DOHH2 (cell line): ENCODE results near the gene GCNA.

Experiments
- H3F3A ChIP-seq: fragments of 200-600 bp; sonication (generic), shearing (Covaris generic); 2 replicates; pipeline ENCODE4 v1.6.0; 2016; ENCODE audit warnings: antibody characterized with exemption, mild to moderate bottlenecking; ENCODE audit not compliant: control insufficient read depth, insufficient read depth
- H3K27ac ChIP-seq: fragments of 200-600 bp; sonication (generic); 2 replicates; pipeline ENCODE4 v1.5.1; 2014; ENCODE audit warnings: low read depth, mild to moderate bottlenecking, low read length, moderate library complexity
- H3K27me3 ChIP-seq: fragments of 200-600 bp; sonication (generic); 2 replicates; pipeline ENCODE4 v1.6.1; 2014; ENCODE audit warnings: mild to moderate bottlenecking, low read length, mixed read lengths; ENCODE audit not compliant: control insufficient read depth
- H3K36me3 ChIP-seq: fragments of 200-600 bp; sonication (generic); 2 replicates; pipeline ENCODE4 v1.6.1; 2014; ENCODE audit warnings: mild to moderate bottlenecking, low read length, moderate library complexity, mixed read lengths; ENCODE audit not compliant: control insufficient read depth
- H3K4me1 ChIP-seq: fragments of 200-600 bp; sonication (generic); 2 replicates; pipeline ENCODE4 v1.6.1; 2014; ENCODE audit warnings: mild to moderate bottlenecking, low read length, mixed read lengths; ENCODE audit not compliant: control insufficient read depth
- H3K4me2 ChIP-seq: fragments of 200-600 bp; sonication (generic); 2 replicates; pipeline ENCODE4 v1.6.0; 2014; ENCODE audit warnings: mild to moderate bottlenecking, low read length, moderate library complexity
- H3K4me3 ChIP-seq: fragments of 200-600 bp; sonication (generic); 2 replicates; pipeline ENCODE4 v1.5.1; 2014; ENCODE audit warnings: mild to moderate bottlenecking, low read length, mixed read lengths
- H3K79me2 ChIP-seq: fragments of 200-600 bp; sonication (generic); 2 replicates; pipeline ENCODE4 v1.6.1; 2014; ENCODE audit warnings: mild to moderate bottlenecking, low read length, mixed read lengths; ENCODE audit not compliant: control insufficient read depth
- H3K9me2 ChIP-seq: fragments of 200-600 bp; sonication (generic); replicated peaks from 2 replicates; pipeline ENCODE4 v1.6.1; 2014; ENCODE audit warnings: mild to moderate bottlenecking, low read length, mixed read lengths; ENCODE audit not compliant: control insufficient read depth
- H3K9me3 ChIP-seq: fragments of 200-600 bp; sonication (generic); 2 replicates; pipeline ENCODE4 v1.6.1; 2014; ENCODE audit warnings: antibody characterized with exemption, low read length, mixed read lengths; ENCODE audit not compliant: control insufficient read depth, insufficient read depth
- H4K20me1 ChIP-seq: fragments of 200-600 bp; sonication (generic); 2 replicates; pipeline ENCODE4 v1.6.0; 2014; ENCODE audit warnings: low read depth, mild to moderate bottlenecking, antibody characterized with exemption, low read length, moderate library complexity; ENCODE audit not compliant: control insufficient read depth, insufficient read depth
- CTCF ChIP-seq: fragments of 200-600 bp; sonication (generic); IDR thresholded peaks from one replicate; pipeline ENCODE4 v1.5.1; 2014; ENCODE audit warnings: antibody characterized with exemption, mild to moderate bottlenecking, low read depth, low read length; ENCODE audit not compliant: poor library complexity, severe bottlenecking
- EZH2phosphoT487 ChIP-seq: fragments of 200-600 bp; sonication (generic); IDR thresholded peaks from 2 replicates; pipeline ENCODE4 v1.6.1; 2017; ENCODE audit warnings: borderline replicate concordance, mild to moderate bottlenecking, antibody characterized with exemption, low read length, moderate library complexity, mixed read lengths

GCNA gene

DNA sequence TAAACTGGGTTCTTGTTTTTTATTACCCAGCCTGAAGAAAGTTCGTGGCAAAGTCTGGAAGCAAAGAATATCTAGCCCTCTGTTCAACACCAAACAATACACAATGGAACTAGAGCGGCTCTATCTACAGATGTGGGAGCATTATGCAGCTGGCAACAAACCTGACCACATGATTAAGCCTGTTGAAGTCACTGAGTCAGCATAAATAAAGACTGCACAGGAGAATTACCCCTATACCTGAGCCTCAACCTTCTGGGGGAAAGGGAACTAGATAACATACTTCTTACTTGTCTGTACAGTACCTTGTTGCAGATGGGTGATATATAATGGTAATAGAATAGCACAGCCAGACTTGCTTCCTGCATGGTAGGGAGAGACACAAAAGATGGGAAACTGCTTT, 4.6 kb upstream of the GCNA start:
- no peaks in the 10 kb centered on the region for H3K9me2 ChIP-seq
- no peaks in the 10 kb centered on the region for H3K4me1 ChIP-seq
- no peaks in the 10 kb centered on the region for H3K27me3 ChIP-seq
- H3F3A ChIP-seq, result no peaks in the 10 kb centered on the region
- no peaks in the 10 kb centered on the region for H3K79me2 ChIP-seq
- H3K27ac ChIP-seq, result no peak overlapping the region
- H3K4me2 ChIP-seq, result no peak overlapping the region
- no peak for TF ChIP-seq CTCF
- TF ChIP-seq EZH2phosphoT487, result no peak
- no peaks in the 10 kb centered on the region for H3K9me3 ChIP-seq
- no peak overlapping the region for H3K4me3 ChIP-seq
- peaks cover 55% of the 10 kb centered on the region for H3K36me3 ChIP-seq
- no peaks in the 10 kb centered on the region for H4K20me1 ChIP-seq

- no peaks in the 10 kb centered on the region for H3F3A ChIP-seq
- no peaks in the 10 kb centered on the region for H3K9me3 ChIP-seq
Measured at GRCh38 chrX:71577682-71578081, 555 bp upstream of the GCNA start.

DNA sequence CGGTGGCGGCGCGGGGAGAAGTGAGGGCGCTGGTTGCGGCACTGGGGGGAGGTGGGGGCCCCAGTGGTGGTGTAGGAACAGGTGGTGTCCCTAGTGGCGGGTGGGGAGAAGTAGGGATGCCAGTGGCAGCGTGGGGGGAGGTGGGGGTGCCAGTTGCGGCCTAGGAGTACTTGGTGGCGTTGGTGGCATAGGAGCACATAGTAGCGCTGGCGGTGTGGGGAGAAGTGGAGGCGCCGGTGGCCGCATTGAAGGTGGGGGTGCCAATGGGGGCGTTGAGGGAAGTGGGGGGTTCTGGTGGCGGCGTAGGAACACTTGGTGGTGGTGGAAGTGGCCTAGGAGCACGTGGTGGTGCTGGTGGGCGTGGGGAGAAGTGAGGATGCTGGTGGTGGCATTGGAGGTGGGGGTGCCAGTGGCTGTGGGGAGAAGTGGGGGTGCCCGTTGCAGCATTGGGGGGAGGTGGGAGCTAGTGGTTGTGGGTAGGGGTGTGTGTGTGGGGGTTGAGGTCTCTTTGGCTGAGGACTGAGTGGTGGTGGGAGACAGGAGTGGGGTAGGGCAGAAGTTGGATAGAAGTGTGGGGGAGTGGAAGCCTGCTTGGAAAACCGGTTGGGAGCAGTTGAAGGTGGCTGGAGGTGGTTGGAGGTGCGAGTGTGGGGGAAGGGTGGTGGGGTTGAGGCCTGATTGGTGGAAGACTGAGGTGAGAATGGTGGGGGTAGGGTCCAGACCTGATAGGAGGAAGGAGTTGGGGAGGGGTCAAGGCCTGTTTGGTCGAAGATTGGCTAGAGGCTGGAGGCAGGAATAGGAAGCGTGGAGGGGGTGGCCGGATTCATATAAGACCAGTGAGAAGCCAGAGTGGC, 1.1 kb downstream of the GCNA start:
- Histone ChIP-seq H3K9me3 (no peaks in the 10 kb centered on the region), H3K9me2 (no peaks in the 10 kb centered on the region), H3F3A (no peaks in the 10 kb centered on the region), H3K36me3 (peaks cover 27% of the 10 kb centered on the region), H3K4me1 (no peaks in the 10 kb centered on the region), H4K20me1 (no peaks in the 10 kb centered on the region), H3K4me2 (no peak overlapping the region), H3K79me2 (no peaks in the 10 kb centered on the region), H3K27ac (no peak overlapping the region), H3K4me3 (no peak overlapping the region), H3K27me3 (no peaks in the 10 kb centered on the region)
- no peak for TF ChIP-seq CTCF
- TF ChIP-seq EZH2phosphoT487, result no peak

More at GRCh38 chrX:71577682-71578081, 555 bp upstream of the GCNA start:
- H3K4me2 ChIP-seq, result no peak overlapping the region
- H3K4me3 ChIP-seq, result no peak overlapping the region
- H3K27ac ChIP-seq, result no peak overlapping the region
- no peaks in the 10 kb centered on the region for H4K20me1 ChIP-seq
- no peaks in the 10 kb centered on the region for H3K27me3 ChIP-seq
- H3K36me3 ChIP-seq, result peaks cover 44% of the 10 kb centered on the region
- no peak for TF ChIP-seq CTCF
- TF ChIP-seq EZH2phosphoT487, result no peak
- no peaks in the 10 kb centered on the region for H3K4me1 ChIP-seq
- no peaks in the 10 kb centered on the region for H3K9me2 ChIP-seq
- H3K79me2 ChIP-seq, result no peaks in the 10 kb centered on the region
